Stimulated activated memory B cell treated with anti-CD40 and anti-IgM and Interleukin-4, amounts not matched to agents 10 μg/mL and 1 μg/mL and 100 μg/mL, for 72 hours (primary cell): Measurements from ENCODE around the gene SRSF5.
"Not testable (repeated sequence)": the region's sequence is repeated elsewhere in the genome, so short reads cannot be mapped to it uniquely, and the experiment has no call there.

Source experiments
- ATAC-seq: fragments of 150-1000 bp; cut with Tn5 transposase; 2 replicates; pipeline ENCODE4 v1.10.0; 2021
- H3K27ac Mint-ChIP-seq: one replicate; pipeline ENCODE4 v1.8.0; 2022; ENCODE audit warnings: mild to moderate bottlenecking, mixed read lengths
- H3K27me3 Mint-ChIP-seq: one replicate; pipeline ENCODE4 v1.8.0; 2022; ENCODE audit warnings: mixed read lengths
- H3K36me3 Mint-ChIP-seq: one replicate; pipeline ENCODE4 v1.8.0; 2022; ENCODE audit warnings: mixed read lengths
- H3K4me1 Mint-ChIP-seq: one replicate; pipeline ENCODE4 v1.8.0; 2022; ENCODE audit warnings: mixed read lengths
- H3K4me3 Mint-ChIP-seq: one replicate; pipeline ENCODE4 v1.8.0; 2022; ENCODE audit warnings: mild to moderate bottlenecking, moderate library complexity, mixed read lengths
- H3K9me3 Mint-ChIP-seq: one replicate; pipeline ENCODE4 v1.8.0; 2022; ENCODE audit warnings: mixed read lengths

Gene SRSF5

DNA sequence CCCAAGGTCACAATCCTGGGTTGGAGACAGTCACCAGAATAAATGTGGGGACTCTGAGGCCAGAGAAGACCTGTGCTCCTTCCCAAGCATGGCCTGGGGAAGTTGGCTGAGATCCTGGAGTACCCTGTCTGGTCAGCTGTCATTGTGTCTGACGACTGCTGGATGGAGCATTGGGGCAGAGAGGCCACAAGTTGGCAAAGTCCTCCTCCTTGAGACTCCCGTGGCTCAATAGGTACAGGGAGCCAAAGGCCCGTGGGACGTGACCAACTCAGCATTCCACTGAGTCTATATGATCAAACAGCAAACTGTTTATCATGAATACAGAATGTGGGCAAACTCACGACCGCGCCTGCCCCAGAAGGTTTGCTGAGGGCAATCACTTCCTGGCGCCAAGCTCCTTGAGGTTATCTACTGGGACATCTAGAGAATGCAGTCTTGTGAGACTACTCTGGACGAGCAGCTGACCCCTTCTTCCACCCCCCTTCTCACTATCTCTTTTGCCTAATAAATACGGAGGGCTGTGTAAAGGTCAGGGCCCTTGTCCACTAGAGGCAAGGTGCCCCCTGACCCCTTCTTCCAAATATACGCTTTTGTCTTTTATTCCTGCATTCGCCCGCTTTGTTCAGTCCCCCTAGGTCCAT, 44.4 kb downstream of the SRSF5 start:
- no peak for ATAC-seq
- no peaks in the 10 kb centered on the region for H3K4me1 Mint-ChIP-seq
- peaks cover 2% of the 10 kb centered on the region for H3K9me3 Mint-ChIP-seq
- no peak overlapping the region for H3K27ac Mint-ChIP-seq
- H3K36me3 Mint-ChIP-seq, result no peaks in the 10 kb centered on the region
- no peaks in the 10 kb centered on the region for H3K27me3 Mint-ChIP-seq
- no peak overlapping the region for H3K4me3 Mint-ChIP-seq

DNA sequence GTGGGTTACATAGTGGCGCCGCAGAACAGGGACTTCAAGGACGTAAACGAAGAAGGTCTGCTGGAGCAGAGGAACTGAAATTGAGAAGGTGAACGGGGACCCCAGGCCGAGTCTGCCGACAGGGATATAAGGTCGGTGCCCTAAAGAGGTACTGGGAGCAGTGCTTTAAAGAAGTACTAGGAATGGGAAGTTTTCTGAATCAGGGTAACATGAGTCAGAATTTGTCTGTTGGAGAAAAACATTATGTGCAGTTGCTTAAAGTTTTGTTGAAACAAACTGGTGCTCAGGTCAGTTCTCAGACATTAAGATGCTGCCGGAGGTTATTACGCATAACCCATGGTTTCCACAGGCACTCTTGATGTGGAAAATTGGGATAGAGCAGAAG, 44.9 kb downstream of the SRSF5 start:
- Mint-ChIP-seq H3K4me1 (no peaks in the 10 kb centered on the region), H3K27ac (no peak overlapping the region), H3K27me3 (no peaks in the 10 kb centered on the region), H3K36me3 (no peaks in the 10 kb centered on the region), H3K9me3 (peaks cover 2% of the 10 kb centered on the region), H3K4me3 (no peak overlapping the region)
- no peak for ATAC-seq

DNA sequence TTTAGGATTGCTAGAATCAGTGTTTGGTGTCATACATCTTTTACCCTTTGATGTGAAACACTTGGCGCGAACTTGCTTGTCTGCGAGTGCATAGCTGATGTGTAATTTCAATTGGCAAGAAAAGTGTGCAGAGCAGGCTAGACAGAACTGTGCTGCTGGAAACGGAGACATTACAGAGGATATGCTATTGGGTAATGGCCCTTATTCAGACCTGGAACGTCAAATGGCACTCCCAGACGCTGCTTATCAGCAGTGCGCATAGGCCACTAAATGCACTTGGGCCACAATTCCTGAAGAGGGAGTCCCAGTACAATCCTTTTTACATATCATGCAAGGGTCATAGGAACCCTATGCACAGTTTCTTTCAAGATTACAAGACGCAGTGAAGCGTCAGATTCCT, 45.8 kb downstream of the SRSF5 start:
- Mint-ChIP-seq H3K9me3 (peaks cover 2% of the 10 kb centered on the region), H3K4me1 (no peaks in the 10 kb centered on the region), H3K27ac (no peak overlapping the region), H3K4me3 (no peak overlapping the region), H3K27me3 (no peaks in the 10 kb centered on the region), H3K36me3 (no peaks in the 10 kb centered on the region)
- no peak for ATAC-seq

DNA sequence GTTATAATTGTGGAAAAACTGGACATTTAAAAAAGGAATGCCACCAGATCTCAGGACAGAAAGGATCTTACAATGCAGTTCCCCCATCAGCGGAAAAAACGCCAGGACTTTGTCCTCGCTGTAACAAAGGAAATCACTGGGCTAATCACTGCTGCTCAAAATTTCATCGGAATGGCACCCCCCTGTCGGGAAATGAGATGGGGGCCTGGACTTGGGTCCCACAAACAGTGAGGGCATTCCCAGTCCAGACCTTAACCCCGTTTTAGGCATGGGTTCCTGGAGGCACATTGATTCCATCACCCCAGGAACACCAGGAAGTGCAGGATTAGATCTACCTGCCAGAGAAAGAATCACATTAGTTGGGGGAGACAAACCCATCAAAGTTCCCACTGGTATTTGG, 46.4 kb downstream of the SRSF5 start:
- H3K27me3 Mint-ChIP-seq, H3K27ac Mint-ChIP-seq, H3K4me1 Mint-ChIP-seq, H3K9me3 Mint-ChIP-seq, ATAC-seq, H3K4me3 Mint-ChIP-seq, H3K36me3 Mint-ChIP-seq: not testable (repeated sequence)

DNA sequence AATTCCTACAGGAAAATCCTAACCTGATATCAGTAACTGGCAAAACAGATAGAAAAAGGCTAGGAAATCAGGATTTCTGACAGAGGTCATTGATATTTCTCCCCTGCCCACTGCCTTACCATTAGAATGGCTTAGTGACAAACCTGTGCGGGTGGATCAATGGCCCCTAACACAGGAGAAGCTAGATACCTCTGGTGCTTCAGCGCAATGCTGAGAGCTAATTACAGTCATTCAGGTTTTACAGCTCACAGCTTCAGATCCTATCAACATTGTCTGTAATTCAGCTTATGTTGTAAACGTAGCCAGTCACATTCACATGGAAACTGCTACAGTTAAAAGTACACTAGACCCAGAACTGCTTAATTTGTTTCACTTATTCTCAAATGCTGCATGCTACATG, 47.5 kb downstream of the SRSF5 start:
- H3K4me3 Mint-ChIP-seq, result no peak overlapping the region
- peaks cover 2% of the 10 kb centered on the region for H3K9me3 Mint-ChIP-seq
- no peak for ATAC-seq
- no peaks in the 10 kb centered on the region for H3K27me3 Mint-ChIP-seq
- no peak overlapping the region for H3K27ac Mint-ChIP-seq
- H3K4me1 Mint-ChIP-seq, result peaks cover 9% of the 10 kb centered on the region
- no peaks in the 10 kb centered on the region for H3K36me3 Mint-ChIP-seq

DNA sequence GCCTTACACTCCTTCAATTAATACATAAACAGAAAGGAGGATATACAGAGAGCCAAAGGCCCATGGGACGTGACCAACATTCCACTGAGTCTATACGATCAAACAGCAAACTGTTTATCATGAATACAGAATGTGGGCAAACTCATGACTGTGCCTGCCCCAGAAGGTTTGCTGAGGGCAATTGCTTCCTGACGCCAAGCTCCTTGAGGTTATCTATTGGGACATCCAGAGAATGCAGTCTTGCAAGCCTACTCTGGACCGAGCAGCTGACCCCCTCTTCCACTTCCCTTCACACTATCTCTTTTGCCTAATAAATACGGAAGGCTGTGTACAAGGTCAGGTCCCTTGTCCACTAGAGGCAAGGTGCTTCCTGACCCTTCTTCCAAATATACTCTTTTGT, 48.6 kb downstream of the SRSF5 start:
- H3K4me1 Mint-ChIP-seq, result peaks cover 9% of the 10 kb centered on the region
- ATAC-seq, result no peak
- H3K9me3 Mint-ChIP-seq, result peaks cover 2% of the 10 kb centered on the region
- no peak overlapping the region for H3K27ac Mint-ChIP-seq
- no peaks in the 10 kb centered on the region for H3K36me3 Mint-ChIP-seq
- H3K4me3 Mint-ChIP-seq, result no peak overlapping the region
- no peaks in the 10 kb centered on the region for H3K27me3 Mint-ChIP-seq

DNA sequence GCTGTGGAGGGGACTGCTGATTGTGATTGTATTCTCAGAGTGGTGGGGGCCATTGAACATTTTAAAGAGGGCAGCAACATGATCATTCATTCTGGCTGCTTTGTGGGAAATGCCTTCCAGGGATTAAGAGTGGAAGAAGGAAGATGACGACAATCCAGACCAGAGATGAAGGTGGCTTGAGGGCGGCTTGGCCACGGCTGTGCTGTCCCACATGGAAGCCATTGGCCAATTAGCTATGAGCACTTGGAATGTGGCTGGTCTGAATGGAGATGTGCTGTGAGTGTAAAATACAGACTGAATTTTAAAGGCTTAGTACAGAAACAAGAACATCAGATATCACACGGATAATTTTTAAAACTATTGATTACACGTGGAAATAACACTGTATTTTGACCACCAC, 49.3 kb downstream of the SRSF5 start:
- no peak for ATAC-seq
- H3K27me3 Mint-ChIP-seq, result no peaks in the 10 kb centered on the region

DNA sequence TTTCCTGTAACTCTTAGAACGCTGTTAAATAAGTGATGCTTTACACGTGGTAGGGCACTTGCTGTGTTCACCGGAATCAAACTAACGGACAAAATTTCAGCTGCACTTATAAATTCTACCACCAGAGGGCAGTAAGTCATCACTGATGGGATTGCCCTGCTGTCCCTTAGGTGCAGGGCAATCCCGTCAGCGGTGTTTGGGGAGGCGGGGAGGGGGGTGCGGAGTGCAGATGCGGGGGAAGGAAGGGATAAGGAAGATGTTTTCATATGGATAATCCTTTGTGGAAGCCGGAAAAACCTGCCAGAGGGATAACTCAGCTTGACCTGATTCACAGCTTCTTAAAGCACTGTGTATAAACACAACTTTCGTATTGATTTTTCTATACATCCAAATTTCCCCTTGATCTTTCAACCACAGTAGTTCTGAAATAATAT, 51.8 kb downstream of the SRSF5 start:
- no peak overlapping the region for H3K27ac Mint-ChIP-seq

More for the DNA sequence above, 49.3 kb downstream of the SRSF5 start:
- Mint-ChIP-seq H3K9me3 (no peaks in the 10 kb centered on the region), H3K4me3 (no peak overlapping the region), H3K27ac (no peak overlapping the region), H3K36me3 (no peaks in the 10 kb centered on the region), H3K4me1 (peaks cover 9% of the 10 kb centered on the region)

DNA sequence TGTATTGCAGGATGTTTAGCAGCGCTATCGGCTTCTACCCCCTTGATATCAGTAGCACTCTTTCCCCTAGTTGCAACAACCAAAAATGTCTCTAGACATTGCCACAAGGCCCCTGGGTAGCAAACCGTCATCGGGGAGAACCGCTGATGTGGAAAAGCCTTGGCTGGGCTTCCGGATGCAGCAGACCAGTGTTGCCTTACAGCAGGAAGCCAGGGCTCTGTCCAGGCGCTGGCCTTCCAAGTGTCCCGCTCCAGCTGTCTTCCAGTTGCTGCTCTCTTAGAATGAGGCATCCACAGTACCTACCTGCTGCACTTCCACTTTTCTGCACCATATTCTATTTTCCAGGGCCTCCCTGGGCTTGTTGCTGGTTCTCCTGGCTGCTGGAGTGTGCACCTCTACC, 52.7 kb downstream of the SRSF5 start:
- no peak for ATAC-seq
- H3K9me3 Mint-ChIP-seq, result no peaks in the 10 kb centered on the region
- H3K27me3 Mint-ChIP-seq, result no peaks in the 10 kb centered on the region
- H3K36me3 Mint-ChIP-seq, result no peaks in the 10 kb centered on the region
- H3K4me3 Mint-ChIP-seq, result no peak overlapping the region
- H3K27ac Mint-ChIP-seq, result no peak overlapping the region
- H3K4me1 Mint-ChIP-seq, result peaks cover 9% of the 10 kb centered on the region

More for the DNA sequence above, 51.8 kb downstream of the SRSF5 start:
- H3K9me3 Mint-ChIP-seq, result no peaks in the 10 kb centered on the region
- ATAC-seq, result peak; percentile 82
- peaks cover 9% of the 10 kb centered on the region for H3K4me1 Mint-ChIP-seq
- no peaks in the 10 kb centered on the region for H3K36me3 Mint-ChIP-seq
- H3K4me3 Mint-ChIP-seq, result no peak overlapping the region
- H3K27me3 Mint-ChIP-seq, result no peaks in the 10 kb centered on the region

DNA sequence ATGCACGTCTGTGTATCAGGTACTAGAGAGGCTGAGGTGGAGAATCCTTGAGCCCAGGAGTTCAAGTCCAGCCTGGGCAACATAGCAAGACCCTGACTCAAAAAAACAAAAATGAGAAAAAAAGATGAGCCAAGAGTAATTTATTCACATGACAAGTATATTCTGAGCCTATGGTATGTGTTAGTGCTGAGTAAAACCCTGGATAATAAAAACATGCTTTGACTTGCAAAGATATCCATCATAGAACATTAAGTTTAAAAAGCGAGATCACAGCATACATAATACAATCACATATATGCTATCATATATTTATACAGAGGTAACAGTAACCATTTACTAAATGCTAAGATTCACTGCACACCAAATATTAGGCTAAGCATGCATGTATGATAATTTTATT, 54.0 kb downstream of the SRSF5 start:
- Mint-ChIP-seq H3K4me3 (no peak overlapping the region), H3K27me3 (peaks cover 3% of the 10 kb centered on the region), H3K4me1 (peaks cover 9% of the 10 kb centered on the region), H3K36me3 (no peaks in the 10 kb centered on the region), H3K9me3 (no peaks in the 10 kb centered on the region), H3K27ac (no peak overlapping the region)
- ATAC-seq, result no peak
